Measurements from ENCODE around the gene NRXN2.
A peak's percentile ranks its signal among the peaks of the same experiment; 100 is the strongest.
"Not testable (repeated sequence)": the region's sequence is repeated elsewhere in the genome, so short reads cannot be mapped to it uniquely, and the experiment has no call there.

The NRXN2 gene

DNA sequence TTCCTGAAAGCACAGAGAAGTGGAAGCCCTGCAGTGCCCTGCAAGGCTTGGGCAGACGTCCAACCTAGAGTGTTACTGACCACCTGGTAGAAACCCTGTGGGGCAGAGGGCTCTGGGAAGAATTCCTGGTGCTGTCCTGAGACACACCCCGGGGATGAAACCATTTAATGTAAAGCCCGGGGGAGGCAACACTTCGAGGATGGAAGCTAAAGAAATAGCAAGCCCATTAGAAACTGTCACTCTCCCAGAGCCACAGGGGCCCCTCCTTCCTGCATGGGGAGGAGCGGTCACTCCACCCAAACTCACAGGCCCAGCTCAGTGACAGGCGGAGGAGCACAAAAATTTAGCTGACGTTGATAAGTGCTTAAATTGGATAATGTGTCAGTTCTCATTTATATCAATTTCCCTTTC, 57.6 kb downstream of the NRXN2 start:
- DNase-seq = peak; percentile 71

DNA sequence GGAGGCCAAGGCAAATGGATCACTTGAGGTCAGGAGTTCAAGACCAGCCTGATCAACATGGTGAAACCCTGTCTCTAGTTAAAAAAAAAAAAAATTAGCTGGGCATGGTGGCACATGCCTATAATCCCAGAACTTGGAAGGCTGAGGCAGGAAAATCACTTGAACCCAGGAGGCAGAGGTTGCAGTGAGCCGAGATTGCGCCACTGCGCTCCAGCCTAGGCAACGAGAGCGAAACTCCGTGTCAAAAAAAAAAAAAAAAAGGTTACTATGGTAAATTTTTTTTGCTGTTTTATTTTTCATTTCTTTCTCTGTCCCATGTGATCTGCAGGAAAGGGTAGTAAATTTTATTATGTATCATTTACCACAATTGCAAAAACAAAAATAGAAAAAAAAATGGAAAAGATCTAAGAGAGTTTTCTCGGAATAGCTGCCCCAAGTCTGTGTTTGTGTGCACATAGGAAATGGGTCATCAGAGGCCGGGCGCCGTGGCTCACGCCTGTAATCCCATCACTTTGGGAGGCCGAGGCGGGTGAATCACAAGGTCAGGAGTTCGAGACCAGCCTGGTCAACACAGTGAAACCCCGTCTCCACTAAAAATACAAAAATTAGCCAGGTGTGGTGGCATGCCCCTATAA, 58.6 kb downstream of the NRXN2 start:
- not testable (repeated sequence) for DNase-seq

DNA sequence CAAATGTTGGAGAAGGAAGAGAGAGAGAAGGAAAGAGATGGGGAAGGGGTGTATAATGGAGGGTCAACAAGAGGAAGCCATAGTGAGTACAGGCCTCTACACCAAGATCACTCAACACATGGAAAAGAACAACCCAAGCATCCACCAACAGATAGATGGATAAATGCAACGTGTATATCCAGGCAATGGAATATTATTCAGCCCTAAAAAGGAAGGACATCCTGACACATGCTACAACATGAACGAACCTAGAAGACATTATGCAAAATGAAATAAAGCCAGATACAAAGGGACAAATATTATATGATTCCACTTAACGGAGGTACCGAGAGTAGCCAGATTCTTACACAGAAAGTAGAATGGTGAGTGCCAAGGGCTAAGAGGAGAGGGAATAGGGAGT, 59.3 kb downstream of the NRXN2 start:
- no peak for DNase-seq

DNA sequence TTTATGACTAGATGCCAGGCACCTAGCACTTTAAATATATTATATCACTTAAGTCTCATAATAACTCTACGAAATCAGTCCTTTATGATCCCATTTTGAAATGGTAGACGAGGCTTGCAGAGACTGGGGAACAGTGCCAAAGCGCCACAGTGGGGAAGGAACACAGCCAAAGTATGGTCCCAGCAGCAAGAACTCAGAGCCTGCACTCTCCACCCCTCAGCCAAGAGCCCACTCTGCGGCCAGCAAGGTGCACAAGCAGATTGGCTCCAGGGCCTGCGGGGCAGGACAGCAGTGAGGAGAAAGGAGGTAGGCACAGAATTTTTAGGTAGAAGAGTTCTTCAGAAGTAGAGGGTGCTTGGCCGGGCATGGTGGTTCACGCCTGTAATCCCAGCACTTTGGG, 61.4 kb downstream of the NRXN2 start:
- no peak for DNase-seq

DNA sequence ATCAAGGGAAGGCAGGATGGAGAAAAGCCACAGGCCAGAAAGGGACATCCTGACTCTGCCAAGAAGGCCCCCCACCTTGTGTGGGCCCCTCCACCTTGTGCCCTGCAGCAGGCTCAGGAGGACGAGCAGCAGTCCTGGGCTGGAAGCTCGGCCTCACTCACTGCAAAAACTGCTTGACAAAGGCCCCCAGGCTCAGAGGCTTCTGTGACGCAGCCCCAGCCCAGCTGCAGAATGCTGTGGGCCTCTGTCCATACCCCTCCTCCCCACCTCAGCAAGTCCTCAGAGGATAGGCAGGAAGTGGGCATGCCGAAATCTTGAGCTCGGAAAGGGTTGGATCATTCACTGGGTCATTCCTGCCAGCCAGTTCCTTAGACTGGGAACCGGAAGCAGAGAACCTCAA, 61.9 kb downstream of the NRXN2 start:
- no peak for DNase-seq

DNA sequence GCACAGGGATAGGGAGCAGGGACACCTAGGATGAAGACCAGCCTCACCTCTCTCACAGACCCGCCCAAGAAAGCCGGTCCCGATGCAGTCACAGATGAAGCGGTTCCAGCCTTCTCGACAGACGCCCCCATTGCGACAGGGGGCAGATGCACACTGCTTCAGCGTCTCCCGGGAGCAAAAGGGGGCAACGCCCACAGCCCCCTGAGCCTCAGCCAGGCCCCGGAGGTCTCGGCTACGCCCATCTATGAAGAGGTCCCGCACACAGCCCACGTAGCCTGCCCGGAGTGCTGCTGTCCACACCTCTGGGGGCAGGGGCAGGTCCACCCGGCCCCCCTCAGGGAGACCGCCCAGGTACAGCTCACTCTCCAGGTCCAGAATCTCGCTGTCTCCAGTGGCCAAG, 62.3 kb downstream of the NRXN2 start:
- DNase-seq = no peak

DNA sequence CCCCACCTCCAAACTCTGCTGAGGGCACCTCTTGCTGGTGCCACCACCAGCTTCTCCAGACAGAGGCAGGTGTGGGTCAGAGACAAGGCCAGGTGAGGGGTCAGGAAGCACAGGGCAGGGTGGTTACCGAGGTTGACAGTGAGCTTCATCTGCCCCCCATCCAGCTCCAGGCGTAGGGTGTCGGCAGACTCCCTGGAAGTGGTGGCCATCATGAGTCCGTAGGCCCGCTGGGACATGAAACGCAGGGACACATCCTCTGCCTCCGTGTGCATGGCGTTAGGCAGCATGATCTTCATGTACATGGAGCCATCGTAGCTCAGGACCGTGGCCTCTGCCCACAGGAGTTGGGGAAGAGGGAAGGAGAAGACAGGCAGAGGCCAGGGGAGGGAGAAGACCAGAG, 62.8 kb downstream of the NRXN2 start:
- no peak for DNase-seq

DNA sequence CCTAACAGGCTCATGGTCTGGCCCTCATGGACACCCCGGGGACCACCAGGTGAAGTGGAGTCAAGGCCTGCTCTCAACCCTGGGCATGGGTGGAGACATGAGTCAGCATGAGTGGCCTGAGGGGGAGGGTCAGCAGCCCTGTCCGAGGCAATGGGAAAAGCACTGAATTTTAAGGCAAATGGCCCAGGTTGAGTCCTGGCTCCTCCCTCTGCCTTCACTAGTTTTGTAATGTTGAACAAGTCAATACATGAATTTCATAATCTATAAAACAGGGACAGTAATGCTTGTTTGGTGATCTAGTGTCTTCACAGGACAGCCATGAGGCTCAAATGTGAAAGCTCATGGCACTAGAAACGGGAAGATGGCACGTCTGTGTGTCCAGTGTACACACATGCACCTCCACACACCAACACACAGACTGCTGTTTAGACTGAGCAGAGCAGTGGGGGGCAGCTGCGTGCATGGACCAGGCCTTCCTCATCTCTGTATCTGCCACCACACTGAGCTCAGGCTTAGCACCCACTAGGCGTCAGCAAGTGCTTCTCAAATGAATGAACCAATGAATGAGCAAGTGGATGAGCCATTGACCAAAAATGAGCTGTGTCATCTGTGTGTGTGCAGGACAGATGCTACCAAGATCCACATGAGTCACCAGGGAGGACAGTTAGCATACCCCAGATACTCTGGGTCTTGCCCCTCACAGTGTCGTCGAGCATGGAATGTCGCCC, 63.4 kb downstream of the NRXN2 start:
- DNase-seq = no peak

DNA sequence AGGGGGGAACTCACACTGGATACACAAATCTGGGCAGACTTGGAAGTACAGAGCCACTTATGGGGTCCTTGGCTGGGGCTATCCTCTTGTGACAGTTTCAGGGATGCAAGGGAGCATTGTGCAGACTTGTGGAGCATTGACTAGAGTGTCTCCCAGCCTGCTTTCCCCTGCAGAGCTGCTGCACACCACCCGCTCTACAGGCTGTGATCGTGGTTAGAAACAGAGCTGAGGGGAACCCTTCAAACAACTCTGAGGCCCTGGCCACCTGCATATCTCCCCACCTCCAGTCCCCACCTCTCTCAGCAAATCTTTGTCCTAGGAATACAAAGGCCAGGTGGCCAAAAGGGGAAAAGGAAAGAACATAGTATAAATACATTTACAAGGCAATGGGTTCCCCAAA, 64.7 kb downstream of the NRXN2 start:
- no peak for DNase-seq

DNA sequence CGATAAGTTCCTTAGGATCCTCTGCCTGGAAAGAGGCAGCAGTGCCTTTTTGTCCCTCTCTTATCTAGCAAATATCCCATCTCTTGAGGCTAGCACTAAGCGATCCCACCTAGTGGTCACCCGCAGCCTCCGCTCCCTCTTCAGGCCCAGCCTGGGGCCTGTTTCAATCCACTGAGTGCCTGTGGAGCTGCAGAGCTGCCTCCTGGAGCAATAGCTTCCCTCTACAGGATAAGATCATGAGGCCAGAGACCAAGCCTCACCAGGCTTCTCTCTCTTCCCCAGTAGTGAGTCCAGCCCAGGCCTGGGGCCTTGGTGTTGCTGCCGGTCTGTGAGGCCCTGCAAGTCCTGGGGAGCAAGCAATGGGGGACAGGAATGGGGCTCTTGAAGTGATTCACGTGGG, 66.1 kb downstream of the NRXN2 start:
- DNase-seq = no peak

DNA sequence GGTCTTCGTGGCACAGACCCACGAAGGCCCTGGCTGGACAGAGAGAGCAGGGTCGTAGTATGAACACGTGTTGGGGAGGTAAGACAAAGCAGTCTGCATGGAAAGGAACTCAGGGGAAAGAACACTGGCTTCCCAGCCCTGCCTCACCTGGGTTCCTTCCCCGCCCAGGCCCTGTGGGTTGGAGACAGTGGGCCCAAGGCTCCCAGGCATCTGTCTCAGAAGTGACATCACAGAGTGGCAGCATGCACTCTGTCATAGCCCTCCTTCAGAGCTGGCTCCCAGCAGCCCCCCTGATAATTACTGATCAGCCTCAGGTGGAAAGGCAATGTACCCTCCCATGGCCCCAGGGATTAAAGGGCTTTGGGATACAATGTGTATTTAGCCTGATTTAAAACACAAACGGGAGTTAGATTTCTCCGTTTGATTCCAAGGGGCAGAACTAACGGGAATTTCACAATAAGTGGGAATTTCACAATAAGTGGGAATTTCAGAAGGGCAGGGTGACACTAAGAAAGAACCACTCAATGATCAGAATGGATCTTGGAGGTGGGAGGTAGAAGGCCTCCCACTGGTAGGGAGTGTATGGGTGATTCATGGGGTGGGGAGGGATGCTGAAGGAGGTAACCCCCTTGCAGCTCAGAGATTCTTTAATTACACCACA, 66.9 kb downstream of the NRXN2 start:
- DNase-seq = no peak

DNA sequence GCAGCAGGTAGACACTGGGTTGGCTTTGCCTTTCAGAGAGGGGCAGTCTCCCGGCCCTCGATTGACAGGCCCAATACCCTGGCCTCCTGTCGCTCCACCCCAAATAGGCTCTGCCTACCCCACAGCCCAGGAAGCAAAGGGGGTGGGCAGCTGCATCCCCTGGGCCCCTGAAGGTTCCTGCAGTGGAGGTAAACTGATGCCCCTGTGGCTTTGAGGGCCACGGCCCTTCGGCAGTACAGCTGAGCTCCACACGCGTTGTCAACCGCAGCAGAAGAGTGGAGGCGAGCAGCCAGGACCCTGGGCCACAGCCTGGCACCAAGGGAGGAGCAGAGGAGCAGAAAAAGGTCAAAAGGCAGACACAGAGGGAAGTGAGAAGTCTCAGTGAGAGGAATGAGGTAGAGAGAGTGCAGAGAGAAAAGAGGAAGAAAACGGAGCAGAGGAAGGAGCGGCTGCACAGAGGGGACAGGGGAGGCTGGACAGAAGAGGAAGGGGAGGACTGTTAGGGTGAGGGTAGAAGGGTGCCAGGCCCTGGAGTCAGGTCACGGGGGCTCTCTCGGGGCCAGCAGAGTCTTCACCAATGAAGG, 67.9 kb downstream of the NRXN2 start:
- DNase-seq = no peak

DNA sequence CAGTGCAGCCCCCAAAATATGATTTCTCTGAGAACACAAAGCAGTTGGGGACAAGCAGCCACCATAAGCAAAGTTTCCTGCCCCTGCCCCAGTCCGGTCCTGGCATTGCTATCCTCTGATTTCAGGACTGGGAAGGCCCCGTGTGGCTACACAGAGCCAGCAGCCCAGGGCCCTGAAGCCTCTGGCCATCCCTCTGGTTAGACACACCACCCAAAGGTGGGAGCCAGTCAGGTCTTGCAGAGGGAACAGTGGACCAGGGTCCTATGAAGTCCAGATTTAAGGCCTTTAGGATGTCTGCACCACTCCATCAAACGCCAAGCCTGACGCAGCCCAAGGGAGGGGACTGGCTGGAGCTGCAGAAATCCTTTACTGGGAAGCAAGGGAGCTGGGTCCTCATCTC, 68.6 kb downstream of the NRXN2 start:
- DNase-seq = no peak

DNA sequence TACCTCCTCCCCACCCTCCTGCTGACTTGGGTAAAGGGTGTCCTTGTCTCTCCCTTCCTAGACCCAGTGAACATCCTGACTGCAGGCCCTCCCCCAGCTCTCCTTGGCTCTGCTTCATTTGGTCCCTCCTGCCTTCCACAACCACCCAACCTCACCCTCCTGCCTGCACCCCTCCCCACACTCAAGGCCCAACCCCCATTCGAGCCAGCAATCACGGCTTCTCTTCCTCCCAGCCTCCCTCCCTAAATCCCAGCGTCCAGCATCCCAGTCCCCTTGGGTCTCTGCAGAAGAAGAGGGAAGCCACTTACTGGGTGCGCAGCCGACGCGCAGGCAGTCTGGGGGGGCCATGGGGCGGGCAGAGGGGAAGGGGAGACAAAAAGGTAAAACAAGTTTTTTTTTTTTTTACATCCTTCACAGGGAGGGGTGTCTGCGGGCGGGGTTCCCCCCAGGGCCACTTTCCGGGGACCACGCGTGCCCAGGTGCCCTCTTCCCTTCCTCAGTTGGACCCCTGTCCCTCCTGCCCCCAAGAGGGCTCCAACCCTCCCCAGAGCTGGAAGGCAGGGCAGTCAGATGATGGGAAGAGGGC, 69.5 kb downstream of the NRXN2 start:
- no peak for DNase-seq

DNA sequence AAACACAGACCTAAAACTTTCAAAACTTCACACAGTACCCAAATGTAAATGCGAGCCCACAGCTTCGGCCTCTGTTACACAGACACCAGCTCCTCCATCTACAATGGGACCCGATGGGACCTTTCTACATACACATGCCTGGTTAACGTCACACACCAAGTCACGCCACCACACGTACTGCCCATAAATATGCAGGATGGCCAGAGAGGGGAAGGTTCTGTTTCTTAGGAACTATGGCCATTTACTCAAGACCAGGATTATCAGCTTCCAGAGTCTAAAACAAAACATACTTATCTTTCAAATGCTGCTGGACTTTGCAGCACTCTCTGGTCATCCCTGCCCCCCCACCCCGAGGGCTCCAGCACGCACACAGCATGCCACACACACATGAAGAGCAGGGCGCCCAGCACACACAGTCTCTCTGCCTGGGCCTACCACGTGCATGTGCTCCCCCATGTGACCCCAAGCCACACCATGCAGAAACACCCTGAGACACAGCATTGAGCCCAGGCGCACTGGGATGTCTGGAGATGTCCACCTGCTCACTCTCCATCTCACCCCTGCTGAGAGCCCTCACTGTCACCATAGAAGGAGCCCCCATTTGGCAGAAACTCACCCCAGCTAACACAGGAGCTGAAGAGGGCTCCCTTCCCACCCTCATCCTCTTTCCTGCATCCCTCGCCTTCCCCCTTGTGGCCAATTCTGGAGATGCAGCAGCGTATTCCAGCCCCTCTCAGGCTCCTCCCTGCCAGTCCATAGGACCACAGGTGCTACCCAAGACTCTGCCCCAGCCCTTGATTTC, 70.2 kb downstream of the NRXN2 start:
- DNase-seq = peak; percentile 71

DNA sequence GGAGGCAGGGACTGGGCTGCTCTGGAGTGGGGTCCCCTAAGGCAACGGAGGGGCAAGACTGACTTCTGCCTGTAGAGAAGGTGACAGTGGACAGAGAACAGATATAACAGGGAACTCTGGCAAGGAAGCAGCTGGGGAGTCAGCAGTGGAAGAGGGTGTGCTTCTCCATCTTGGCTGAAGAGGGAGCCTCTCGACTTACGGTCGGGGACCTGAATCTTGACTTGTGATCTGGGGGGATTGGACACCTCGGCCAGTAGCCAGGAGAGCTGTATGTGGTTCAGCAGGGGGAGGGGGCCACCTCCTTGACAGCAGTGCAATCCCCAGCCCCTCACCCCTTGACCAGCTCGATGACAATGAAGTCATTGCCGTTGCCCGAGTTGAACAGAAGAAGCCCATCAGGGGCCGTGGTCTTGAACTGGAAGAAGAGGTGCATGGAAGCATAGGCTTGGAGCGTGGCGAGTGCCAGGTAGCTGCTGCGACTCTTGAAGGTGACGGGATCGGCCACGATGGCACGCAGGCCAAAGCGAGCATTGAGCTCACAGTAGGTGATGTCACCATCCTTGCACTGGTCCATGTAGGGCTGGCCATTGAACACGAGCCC, 72.0 kb downstream of the NRXN2 start:
- DNase-seq = no peak

DNA sequence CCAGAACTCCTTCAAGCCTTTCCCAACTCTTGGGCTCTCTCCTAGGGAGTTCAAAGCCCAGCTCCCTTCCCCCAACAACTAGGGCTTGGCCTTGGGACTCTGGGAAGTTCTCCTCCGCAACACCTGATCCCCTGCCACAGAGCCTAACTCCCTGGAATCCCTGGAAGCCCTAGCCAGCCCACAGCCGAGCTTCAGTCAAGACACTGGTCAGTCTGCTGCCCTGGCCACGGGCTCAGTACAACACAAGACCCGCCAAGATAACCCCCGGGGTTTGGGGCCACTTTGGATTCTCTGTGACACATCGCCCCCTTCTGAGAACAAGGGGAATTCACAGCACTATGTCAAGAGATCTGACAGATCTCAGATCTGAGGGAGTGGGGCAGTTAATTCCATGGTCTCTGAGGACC, 73.7 kb downstream of the NRXN2 start:
- DNase-seq = peak; percentile 23

DNA sequence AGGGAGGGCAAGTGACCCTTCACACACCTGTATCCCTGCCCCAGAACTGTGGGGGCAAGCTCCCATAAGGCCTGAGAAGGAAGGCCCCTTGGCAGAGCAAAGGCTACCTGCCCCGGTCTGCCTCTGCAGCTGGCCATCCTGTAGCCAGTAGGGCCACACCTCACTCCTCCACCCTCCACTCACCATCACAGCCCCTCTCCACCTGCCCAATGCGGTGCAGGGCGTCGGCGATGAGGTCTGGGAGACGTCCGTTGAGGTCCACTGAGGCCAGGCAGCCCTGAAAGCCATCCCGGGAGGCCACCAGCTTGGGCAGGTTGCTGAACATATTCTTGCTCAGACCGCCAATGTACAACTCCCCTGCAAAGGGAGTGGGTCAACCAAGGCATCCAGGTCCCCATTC, 74.4 kb downstream of the NRXN2 start:
- DNase-seq = no peak

DNA sequence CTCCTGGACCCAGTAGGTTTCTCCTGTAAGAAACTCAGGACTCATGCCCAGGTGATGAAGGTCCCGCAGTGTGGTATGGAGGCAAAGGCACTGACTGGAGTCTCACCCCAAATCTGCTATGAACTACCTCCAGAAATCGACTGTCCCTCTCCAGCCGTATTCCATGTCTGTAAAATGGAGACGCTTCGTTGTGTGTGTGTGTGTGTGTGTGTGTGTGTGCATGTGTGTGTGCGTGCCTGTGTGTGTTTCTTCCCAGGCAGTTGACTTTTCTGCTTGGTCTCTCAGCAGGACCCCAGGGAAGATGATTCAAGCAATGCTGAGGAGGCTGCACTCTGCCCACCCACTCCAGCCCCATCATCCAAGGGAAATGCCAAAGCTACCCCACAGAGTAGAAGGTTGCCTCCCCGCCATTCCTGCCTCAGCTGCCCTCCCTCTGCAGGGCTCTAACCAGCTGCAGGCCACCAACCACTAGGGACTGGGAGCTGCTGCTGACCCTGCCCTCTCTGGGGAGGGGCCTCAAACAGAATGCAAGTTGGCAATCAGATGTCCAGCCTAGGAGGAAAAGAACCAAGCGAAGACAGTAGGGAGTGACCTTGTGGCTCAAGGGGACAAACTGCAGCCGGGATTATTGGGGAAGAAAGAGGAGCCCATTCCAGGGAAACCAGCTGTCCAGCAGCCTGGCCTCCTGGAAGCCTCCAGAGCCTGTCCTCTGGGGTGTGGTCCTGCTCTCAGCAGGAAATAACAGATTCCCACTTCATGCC, 75.8 kb downstream of the NRXN2 start:
- no peak for DNase-seq

DNA sequence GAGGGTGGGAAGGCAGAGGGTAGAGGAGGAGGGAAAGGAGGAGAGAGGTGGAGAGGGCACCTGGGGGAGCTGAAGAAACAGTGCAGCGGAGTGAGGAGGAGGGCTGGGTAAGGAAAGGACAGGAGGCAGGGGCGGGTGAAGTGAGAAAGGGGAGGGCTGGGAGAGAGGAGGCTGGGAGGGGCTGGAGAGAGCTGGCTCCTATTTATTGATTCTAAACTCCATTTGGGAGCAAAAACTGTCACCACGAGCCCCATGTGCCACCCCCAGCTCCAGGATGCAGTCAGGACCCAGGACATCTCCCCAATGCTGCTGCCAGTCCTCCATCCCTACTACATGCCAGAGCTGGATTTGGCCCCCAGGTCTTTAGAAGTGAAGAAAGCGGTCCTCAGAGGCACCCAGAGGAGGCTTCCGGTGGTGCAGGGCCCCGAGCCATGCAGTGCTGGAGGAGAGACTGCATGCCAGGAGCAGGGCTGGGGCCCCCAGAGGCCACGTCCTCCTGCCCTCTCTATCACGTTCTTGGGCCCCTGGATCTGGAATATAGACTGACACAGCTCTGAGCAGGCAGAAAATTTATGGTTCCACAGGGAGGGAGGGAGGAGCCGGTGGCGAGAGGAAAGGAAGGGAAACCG, 78.2 kb downstream of the NRXN2 start:
- no peak for DNase-seq

All from COR-L47 (cell line).